HepG2 (cell line): Measurements from ENCODE around the gene SLC22A23. TPM values are rescaled to one million over a fixed set of nuclear protein-coding genes. Genes with fewer than 3 reads are reported as not detected.
A peak's percentile ranks its signal among the peaks of the same experiment; 100 is the strongest.

ENCODE experiments used
- ATF5 ChIP-seq: sonication (generic); formaldehyde crosslinking; IDR thresholded peaks from 2 replicates; pipeline ENCODE4 v1.4.0; 2020; ENCODE audit warnings: mild to moderate bottlenecking, low read depth, missing genetic modification reagents
- EHMT2 ChIP-seq: fragments of 200-600 bp; sonication (generic); IDR thresholded peaks from 2 replicates; pipeline ENCODE4 v1.7.0; 2017; ENCODE audit warnings: antibody characterized with exemption, low read depth, low read length, borderline replicate concordance
- ELF1 ChIP-seq: sonication (generic); formaldehyde crosslinking; IDR thresholded peaks from 2 replicates; pipeline ENCODE4 v1.4.0; 2020; ENCODE audit warnings: missing genetic modification reagents
- FOSL1 ChIP-seq: sonication (generic); formaldehyde crosslinking; IDR thresholded peaks from 2 replicates; pipeline ENCODE4 v1.9.0; 2021; ENCODE audit warnings: missing genetic modification reagents, borderline replicate concordance
- FOXK1 ChIP-seq: sonication (generic); formaldehyde crosslinking; IDR thresholded peaks from 2 replicates; pipeline ENCODE4 v1.4.0; 2020; ENCODE audit warnings: low read depth, missing genetic modification reagents, borderline replicate concordance
- IKZF5 ChIP-seq: IDR thresholded peaks from 2 replicates; pipeline ENCODE4 v1.6.1; 2018; ENCODE audit warnings: missing genetic modification reagents, mild to moderate bottlenecking, missing compliant biosample characterization
- KLF6 ChIP-seq: IDR thresholded peaks from 2 replicates; pipeline ENCODE4 v1.8.0; 2016; ENCODE audit warnings: missing biosample characterization, missing genetic modification reagents
- MAZ ChIP-seq, 2 experiments: sonication (generic) in 1 of 2; formaldehyde crosslinking in 1 of 2; IDR thresholded peaks; 2 replicates each; pipeline versions ENCODE4 v1.5.0 to v1.6.1; 2012 to 2020; ENCODE audit warnings: low read depth in 2 of 2, mild to moderate bottlenecking in 2 of 2, borderline replicate concordance in 1 of 2, improper control_type of control experiment in 1 of 2, low read length in 1 of 2, missing genetic modification reagents in 1 of 2, moderate library complexity in 1 of 2
- POLR2AphosphoS5 ChIP-seq: IDR thresholded peaks from 2 replicates; pipeline ENCODE4 v1.6.1; 2012; ENCODE audit warnings: low read depth, low read length
- SOX6 ChIP-seq, 2 experiments: fragments of 450-650 bp in 1 of 2; sonication (generic) in 1 of 2; formaldehyde crosslinking in 1 of 2; IDR thresholded peaks; 2 replicates each; pipeline versions ENCODE4 v1.4.0 to v1.6.1; 2017 to 2020; ENCODE audit warnings: antibody characterized with exemption in 1 of 2, mild to moderate bottlenecking in 1 of 2, missing genetic modification reagents in 1 of 2
- TIGD3 ChIP-seq: sonication (generic); formaldehyde crosslinking; IDR thresholded peaks from 2 replicates; pipeline ENCODE4 v1.5.1; 2020; ENCODE audit warnings: mild to moderate bottlenecking, missing genetic modification reagents, borderline replicate concordance
- ZFP91 ChIP-seq: sonication (generic); formaldehyde crosslinking; IDR thresholded peaks from 2 replicates; pipeline ENCODE4 v1.9.0; 2022; ENCODE audit warnings: missing genetic modification reagents, mild to moderate bottlenecking, borderline replicate concordance
- ZNF136 ChIP-seq: sonication (generic); formaldehyde crosslinking; IDR thresholded peaks from 2 replicates; pipeline ENCODE4 v1.8.1; 2022; ENCODE audit warnings: low read depth, mild to moderate bottlenecking, moderate library complexity, missing genetic modification reagents
- ZNF446 ChIP-seq: sonication (generic); formaldehyde crosslinking; IDR thresholded peaks from 2 replicates; pipeline ENCODE4 v1.5.0; 2020; ENCODE audit warnings: mild to moderate bottlenecking, missing genetic modification reagents
- ZNF770 ChIP-seq: sonication (generic); formaldehyde crosslinking; IDR thresholded peaks from 2 replicates; pipeline ENCODE4 v1.5.0; 2020; ENCODE audit warnings: mild to moderate bottlenecking, missing genetic modification reagents
- ZSCAN22 ChIP-seq: sonication (generic); formaldehyde crosslinking; IDR thresholded peaks from 2 replicates; pipeline ENCODE4 v1.4.0; 2020; ENCODE audit warnings: mild to moderate bottlenecking, missing genetic modification reagents
- polyA plus RNA-seq, 8 experiments: library from polyadenylated mRNA; depleted of rRNA in 3 of 8; stranded (reverse) in 7 of 8; unstranded in 1 of 8; fragments of >200 nt; fragmentation: Illumina TruSeq in 4 of 8; extraction: Trizol in 4 of 8; gene quantifications; 2 replicates each; pipeline versions ENCODE4 v1.2.1 to v1.2.3, GENCODE V29; 2011 to 2016; ENCODE audit warnings: low read depth in 4 of 8, missing spikeins in 1 of 8, mixed read lengths in 1 of 8; ENCODE audit not compliant: insufficient read depth in 1 of 8
- total RNA-seq, 5 experiments: library from RNA; depleted of rRNA; stranded (reverse); fragments of >200 nt; fragmentation: Illumina TruSeq; extraction: Trizol; gene quantifications; 2 replicates each; pipeline ENCODE4 v1.2.3, GENCODE V29; 2016; ENCODE audit warnings: low read depth in 1 of 5

Gene SLC22A23
- total and polyA plus RNA-seq, 2 of the 13 experiments (the other 11 are each of a cell fraction or from before 2014, with no cell fraction given): 11.8 to 17.5 TPM

- no peak for TF ChIP-seq EHMT2
- peak; percentile 86 for TF ChIP-seq ELF1 (CRISPR knock-in tag)
- TF ChIP-seq FOSL1 (CRISPR knock-in tag): no peak; the same call in 1 of the 2 replicates
- TF ChIP-seq SOX6 (IDR thresholded peaks at IDR 0.05): no peak
- peak; percentile 63; the same call in 1 of the 2 replicates for TF ChIP-seq SOX6 (CRISPR knock-in tag; IDR thresholded peaks at IDR 0.05)
- TF ChIP-seq ZNF770 (CRISPR knock-in tag): peak; percentile 69
- TF ChIP-seq ZNF136: no peak
- peak; percentile 78; the same call in 1 of the 2 replicates for TF ChIP-seq IKZF5
- TF ChIP-seq ATF5 (CRISPR knock-in tag): 0 out of 2 replicates have a peak, but pooled peaks have one; percentile 83
- TF ChIP-seq FOXK1 (CRISPR knock-in tag): peak; percentile 61
- TF ChIP-seq MAZ (IDR thresholded peaks at IDR 0.05; ENCODE audit: borderline replicate concordance, low read depth, low read length): peak; percentile 80
- peak; percentile 97 for TF ChIP-seq MAZ (CRISPR knock-in tag; IDR thresholded peaks at IDR 0.05; ENCODE audit: low read depth)
- peak; percentile 76; the same call in 1 of the 2 replicates for TF ChIP-seq ZNF446 (CRISPR knock-in tag)
- TF ChIP-seq ZFP91 (CRISPR knock-in tag): peak; percentile 87
- peak; percentile 89 for TF ChIP-seq KLF6 (CRISPR knock-in tag)
- peak; percentile 81 for TF ChIP-seq ZSCAN22 (CRISPR knock-in tag)
- TF ChIP-seq POLR2AphosphoS5: peak; percentile 85
- TF ChIP-seq TIGD3: no peak; the same call in 1 of the 2 replicates
Measured at GRCh38 chr6:3258720-3259490, 197.9 kb downstream of the SLC22A23 start, which contains the start of gene PSMG4 (continued).
